Karpas-422 (cell line): ENCODE results near the gene MRPL42. TPM values are rescaled to one million over a fixed set of nuclear protein-coding genes. Genes with fewer than 3 reads are reported as not detected.
"Not testable (repeated sequence)": the region's sequence is repeated elsewhere in the genome, so short reads cannot be mapped to it uniquely, and the experiment has no call there.

Experiments used
- DNase-seq: peaks from one replicate; pipeline ENCODE4 v3.0.0-alpha.2; 2015
- H2AFZ ChIP-seq: fragments of 200-600 bp; sonication (generic); 2 replicates; pipeline ENCODE4 v1.6.1; 2014; ENCODE audit warnings: antibody characterized with exemption, low read length, mixed read lengths
- H3K27ac ChIP-seq: fragments of 200-600 bp; sonication (generic); 2 replicates; pipeline ENCODE4 v1.5.1; 2014; ENCODE audit warnings: mild to moderate bottlenecking, low read length, moderate library complexity
- H3K27me3 ChIP-seq: fragments of 200-600 bp; sonication (generic); 2 replicates; pipeline ENCODE4 v1.6.1; 2014; ENCODE audit warnings: low read length, mixed read lengths
- H3K36me3 ChIP-seq: fragments of 200-600 bp; sonication (generic); 2 replicates; pipeline ENCODE4 v1.6.1; 2014; ENCODE audit warnings: low read length, mixed read lengths; ENCODE audit not compliant: insufficient read depth
- H3K4me1 ChIP-seq: fragments of 200-600 bp; sonication (generic); 2 replicates; pipeline ENCODE4 v1.6.1; 2014; ENCODE audit warnings: mild to moderate bottlenecking, low read length, mixed read lengths
- H3K4me2 ChIP-seq: fragments of 200-600 bp; sonication (generic); 2 replicates; pipeline ENCODE4 v1.6.1; 2014; ENCODE audit warnings: low read length, low read depth, mild to moderate bottlenecking; ENCODE audit not compliant: poor library complexity, severe bottlenecking
- H3K4me3 ChIP-seq: fragments of 200-600 bp; sonication (generic); 2 replicates; pipeline ENCODE4 v1.5.1; 2014; ENCODE audit warnings: mild to moderate bottlenecking, antibody characterized with exemption, low read length, mixed read lengths
- H3K79me2 ChIP-seq: fragments of 200-600 bp; sonication (generic); 2 replicates; pipeline ENCODE4 v1.6.1; 2014; ENCODE audit warnings: mild to moderate bottlenecking, low read length, mixed read lengths
- H3K9ac ChIP-seq: fragments of 200-600 bp; sonication (generic); 2 replicates; pipeline ENCODE4 v1.6.0; 2014; ENCODE audit warnings: low read length
- H3K9me2 ChIP-seq: fragments of 200-600 bp; sonication (generic), shearing (Covaris generic); replicated peaks from 2 replicates; pipeline ENCODE4 v1.6.0; 2014; ENCODE audit warnings: mild to moderate bottlenecking, low read length, moderate library complexity; ENCODE audit not compliant: insufficient read depth
- H3K9me3 ChIP-seq: fragments of 300-700, 200-600 bp; sonication (generic); 2 replicates; pipeline ENCODE4 v1.6.1; 2014; ENCODE audit warnings: low read length, mixed read lengths
- H4K20me1 ChIP-seq: fragments of 200-600 bp; sonication (generic); 2 replicates; pipeline ENCODE4 v1.6.1; 2014; ENCODE audit warnings: mild to moderate bottlenecking, antibody characterized with exemption, low read length, low read depth; ENCODE audit not compliant: insufficient read depth
- small RNA-seq: library from RNA; depleted of rRNA; stranded (forward); fragments of <200 nt; gene quantifications from one replicate; pipeline ENCODE3, GENCODE V24; 2014
- total RNA-seq: library from RNA; depleted of rRNA; stranded (reverse); fragments of >200 nt; shearing (Covaris generic); gene quantifications from 2 replicates; pipeline ENCODE4 v1.2.3, GENCODE V29; 2014; ENCODE audit warnings: low replicate concordance; rRNA removed

MRPL42 gene
- total RNA-seq, 1 experiment from 2014 or later = 131 TPM

DNA sequence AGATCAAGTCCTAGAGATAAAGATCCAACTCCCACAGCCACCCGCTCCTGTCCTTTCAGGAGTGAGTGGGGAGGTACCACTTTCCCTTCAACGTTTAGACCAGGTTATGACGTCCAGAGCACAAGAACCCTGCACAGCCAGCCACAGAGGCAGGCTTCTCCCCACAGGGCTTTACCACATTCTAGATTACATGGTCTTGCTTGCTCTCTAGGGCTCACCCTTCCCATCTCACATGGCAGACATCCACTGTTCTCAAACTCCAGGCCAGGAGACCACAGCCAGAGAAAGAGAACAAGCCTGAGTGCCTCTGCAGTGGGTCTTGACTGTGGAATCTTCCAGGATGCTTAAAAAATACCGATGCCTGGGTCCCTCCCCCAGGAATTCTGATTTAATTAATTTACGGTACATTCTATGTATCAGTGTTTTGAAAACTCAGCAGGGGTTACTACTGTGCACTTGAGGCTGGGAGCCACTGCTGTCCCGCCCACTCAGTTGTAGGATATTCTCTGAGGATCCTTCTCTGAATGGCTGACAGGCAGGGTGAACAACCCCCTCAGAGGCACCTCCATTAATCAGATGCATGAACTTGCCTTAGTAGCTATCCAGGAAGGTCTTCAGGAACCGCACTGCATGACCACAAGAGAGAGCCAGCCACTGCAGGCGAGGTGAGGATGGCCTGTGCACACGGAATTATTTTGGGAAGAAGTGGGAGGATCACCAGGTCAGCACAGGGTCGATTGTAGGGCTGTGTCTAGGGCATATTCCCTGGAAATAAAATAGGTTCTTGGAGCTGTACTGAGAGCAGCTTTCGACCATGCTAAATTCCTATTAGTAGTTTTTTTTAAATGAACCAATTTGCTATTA, 83.7 kb downstream of the MRPL42 start:
- no peak overlapping the region for H2AFZ ChIP-seq
- H3K27me3 ChIP-seq = no peaks in the 10 kb centered on the region; the same call in 1 of the 2 replicates
- no peaks in the 10 kb centered on the region for H3K9me2 ChIP-seq
- no peak overlapping the region for H3K4me3 ChIP-seq
- H3K4me1 ChIP-seq = no peaks in the 10 kb centered on the region
- no peak overlapping the region for H3K27ac ChIP-seq
- DNase-seq = no peak
- H3K9ac ChIP-seq = no peak overlapping the region
- H3K79me2 ChIP-seq = no peaks in the 10 kb centered on the region
- H3K9me3 ChIP-seq = no peaks in the 10 kb centered on the region
- no peaks in the 10 kb centered on the region for H3K36me3 ChIP-seq
- H4K20me1 ChIP-seq = no peaks in the 10 kb centered on the region
- no peak overlapping the region for H3K4me2 ChIP-seq

DNA sequence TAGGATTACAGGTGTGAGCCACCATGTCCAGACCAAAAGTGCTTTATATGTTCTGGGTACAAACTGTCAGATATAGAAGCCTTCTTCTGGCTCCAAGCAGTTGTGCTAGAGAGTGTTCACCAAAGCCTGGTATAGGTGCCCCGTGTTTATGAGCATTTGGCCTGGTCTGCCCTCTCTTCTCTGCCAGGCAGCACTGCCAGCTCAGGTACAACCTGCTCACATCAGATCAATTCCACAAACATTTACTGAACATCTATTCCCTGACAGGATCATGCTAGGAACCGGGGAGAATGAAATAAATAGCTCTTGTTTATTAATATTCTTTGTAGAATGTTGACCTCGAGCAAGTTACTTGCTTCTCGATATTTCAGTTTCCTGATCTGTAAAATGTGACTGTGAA, 85.1 kb downstream of the MRPL42 start:
- no peaks in the 10 kb centered on the region for H3K79me2 ChIP-seq
- H3K9ac ChIP-seq = no peak overlapping the region

DNA sequence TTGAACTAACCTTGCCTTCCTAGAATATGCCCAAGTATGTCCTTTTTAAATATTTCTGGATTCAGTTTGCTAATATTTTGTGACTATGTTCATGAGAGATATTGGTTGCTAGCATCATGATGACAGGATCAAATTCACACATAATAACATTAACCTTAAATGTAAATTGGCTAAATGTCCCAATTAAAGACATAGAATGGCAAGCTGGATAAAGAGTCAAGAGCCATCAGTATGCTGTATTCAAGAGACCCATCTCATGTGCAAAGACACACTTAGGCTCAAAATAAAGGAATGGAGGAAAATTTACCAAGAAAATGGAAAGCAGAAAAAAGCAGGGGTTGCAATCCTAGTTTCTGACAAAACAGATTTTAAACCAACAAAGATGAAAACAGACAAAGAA, 90.6 kb downstream of the MRPL42 start:
- not testable (repeated sequence) for H3K4me2 ChIP-seq, H3K9me3 ChIP-seq, DNase-seq, H2AFZ ChIP-seq, H3K79me2 ChIP-seq, H3K9ac ChIP-seq, H3K4me3 ChIP-seq, H3K4me1 ChIP-seq, H3K27me3 ChIP-seq, H4K20me1 ChIP-seq, H3K27ac ChIP-seq, H3K36me3 ChIP-seq, H3K9me2 ChIP-seq

More for the DNA sequence above, 85.1 kb downstream of the MRPL42 start:
- H3K9me3 ChIP-seq = no peaks in the 10 kb centered on the region
- no peak overlapping the region for H3K4me3 ChIP-seq
- H3K9me2 ChIP-seq = no peaks in the 10 kb centered on the region
- H3K36me3 ChIP-seq = no peaks in the 10 kb centered on the region
- no peak overlapping the region for H3K4me2 ChIP-seq
- H3K27me3 ChIP-seq = no peaks in the 10 kb centered on the region; the same call in 1 of the 2 replicates
- no peaks in the 10 kb centered on the region for H3K4me1 ChIP-seq
- DNase-seq = no peak
- no peaks in the 10 kb centered on the region for H4K20me1 ChIP-seq
- H3K27ac ChIP-seq = no peak overlapping the region
- no peak overlapping the region for H2AFZ ChIP-seq

DNA sequence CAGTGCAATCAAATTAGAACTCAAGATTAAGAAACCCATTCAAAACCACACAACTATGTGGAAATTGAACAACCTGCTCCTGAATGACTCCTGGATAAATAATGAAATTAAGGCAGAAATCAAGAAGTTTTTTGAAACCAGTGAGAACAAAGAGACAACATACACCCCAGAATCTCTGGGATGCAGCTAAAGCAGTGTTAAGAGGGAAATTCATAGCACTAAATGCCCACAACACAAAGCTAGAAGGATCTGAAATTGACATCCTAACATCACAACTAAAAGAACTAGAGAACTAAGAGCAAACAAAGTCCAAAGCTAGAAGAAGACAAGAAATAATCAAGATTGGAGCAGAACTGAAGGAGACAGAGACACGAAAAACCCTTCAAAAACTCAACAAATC, 91.4 kb downstream of the MRPL42 start:
- not testable (repeated sequence) for H3K79me2 ChIP-seq, H3K4me1 ChIP-seq, H3K9me3 ChIP-seq, H3K36me3 ChIP-seq, H3K9me2 ChIP-seq, H2AFZ ChIP-seq, H3K9ac ChIP-seq, H4K20me1 ChIP-seq, H3K27ac ChIP-seq, H3K4me2 ChIP-seq, H3K27me3 ChIP-seq, DNase-seq, H3K4me3 ChIP-seq

DNA sequence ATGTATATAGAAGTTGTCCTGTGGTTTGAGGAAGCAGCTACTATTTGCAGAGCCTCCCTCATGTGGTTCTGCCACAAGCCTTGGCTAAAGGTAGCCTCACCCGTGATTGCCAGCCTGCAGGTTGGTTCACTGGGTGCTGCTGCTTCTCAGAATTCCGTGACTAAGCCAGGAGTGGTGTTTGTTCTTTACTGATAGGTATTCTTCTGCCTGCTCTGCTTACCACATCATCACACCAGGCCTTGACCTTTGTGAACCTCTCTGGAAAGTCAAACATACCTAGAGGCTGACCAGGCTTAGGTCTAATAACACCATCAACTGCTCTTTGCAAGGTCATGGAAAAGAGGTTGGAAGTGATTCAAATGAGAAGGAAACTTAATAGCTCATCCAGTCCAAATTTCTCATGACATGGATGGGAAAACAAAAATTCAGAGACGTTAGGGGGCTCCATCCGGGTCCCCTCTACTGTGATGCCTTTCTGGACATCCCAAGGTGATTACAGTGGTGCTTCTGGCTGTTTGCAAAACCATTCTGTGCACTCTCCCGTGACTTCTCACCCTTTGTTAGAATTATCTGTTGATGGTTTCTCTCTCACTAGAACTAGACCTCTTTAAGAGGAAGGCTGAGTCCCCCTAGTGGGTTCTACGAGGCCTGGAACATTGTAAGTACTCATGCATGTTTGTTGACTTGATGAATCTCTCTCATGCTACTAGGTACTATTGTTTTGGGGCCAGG, 96.7 kb downstream of the MRPL42 start:
- Histone ChIP-seq H3K9me2 (no peaks in the 10 kb centered on the region), H3K4me1 (no peaks in the 10 kb centered on the region), H3K4me3 (no peak overlapping the region), H4K20me1 (peaks cover 3% of the 10 kb centered on the region; the same call in 1 of the 2 replicates), H3K27me3 (no peaks in the 10 kb centered on the region), H3K9ac (no peak overlapping the region), H3K27ac (no peak overlapping the region), H3K79me2 (no peaks in the 10 kb centered on the region), H3K36me3 (no peaks in the 10 kb centered on the region), H3K4me2 (no peak overlapping the region), H3K9me3 (no peaks in the 10 kb centered on the region), H2AFZ (no peak overlapping the region)
- peak; percentile 66 for DNase-seq

DNA sequence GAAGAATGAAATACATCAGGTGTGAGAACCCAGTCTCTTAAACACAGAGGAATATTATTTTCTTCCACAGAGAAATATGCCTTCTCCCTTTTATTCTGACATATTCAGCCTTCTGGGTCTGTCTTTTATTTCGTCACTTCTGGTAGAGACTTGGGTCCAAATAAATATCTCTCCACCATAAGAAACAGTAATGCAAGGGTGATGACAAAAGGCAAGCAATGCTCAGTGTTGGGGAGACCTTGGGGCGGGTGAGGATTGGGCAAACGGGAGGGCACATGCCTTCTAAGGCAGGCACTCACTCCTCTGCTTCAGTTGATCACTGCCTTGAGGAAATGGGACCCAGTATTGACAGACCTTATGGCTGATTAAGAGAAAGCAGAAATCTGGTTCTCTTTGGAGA, 98.4 kb downstream of the MRPL42 start:
- no peaks in the 10 kb centered on the region for H3K79me2 ChIP-seq
- H3K9me2 ChIP-seq = no peaks in the 10 kb centered on the region
- H3K4me3 ChIP-seq = no peak overlapping the region
- H3K27ac ChIP-seq = no peak overlapping the region
- peaks cover 14% of the 10 kb centered on the region for H3K4me1 ChIP-seq
- H3K9me3 ChIP-seq = no peaks in the 10 kb centered on the region
- no peak overlapping the region for H2AFZ ChIP-seq
- no peaks in the 10 kb centered on the region for H3K27me3 ChIP-seq
- DNase-seq = no peak
- no peak overlapping the region for H3K4me2 ChIP-seq
- peaks cover 3% of the 10 kb centered on the region; the same call in 1 of the 2 replicates for H4K20me1 ChIP-seq
- no peak overlapping the region for H3K9ac ChIP-seq
- no peaks in the 10 kb centered on the region for H3K36me3 ChIP-seq

Small RNA genes within 50 kb of the gene (small RNA-seq; reads per million reads assigned to genes)
- not detected for gene RF00019

Other genes with a start within 250 kb of the MRPL42 start
- gene NUDT4, start 89.6 kb upstream of the MRPL42 start, total RNA-seq = 12.1 and 21.0 TPM in 2 replicates
- 100 and 124 TPM in 2 replicates for gene UBE2N, start 25.6 kb upstream of the MRPL42 start, total RNA-seq
- not detected in 2 replicates for gene SOCS2, start 105.2 kb downstream of the MRPL42 start, total RNA-seq
- gene CRADD, start 209.9 kb downstream of the MRPL42 start, total RNA-seq = 11.9 and 18.3 TPM in 2 replicates